K562 (cell line): Measurements from ENCODE around the gene GPT2.

ENCODE experiments used
- CTCF ChIP-seq, 3 experiments: IDR thresholded peaks in 2 of 3; conservative IDR thresholded peaks in 1 of 3; 2 replicates each; pipeline ENCODE4 v1.5.1; 2011 to 2012; ENCODE audit warnings: low read length in 3 of 3, mild to moderate bottlenecking in 3 of 3, control low read depth in 2 of 3, improper control_type of control experiment in 1 of 3, inconsistent platforms in 1 of 3, low read depth in 1 of 3, mixed read lengths in 1 of 3, moderate library complexity in 1 of 3; ENCODE audit not compliant: insufficient read depth in 2 of 3
- E2F4 ChIP-seq: sonication (generic); formaldehyde crosslinking; IDR thresholded peaks from 2 replicates; pipeline ENCODE4 v1.8.0; 2022; ENCODE audit warnings: mild to moderate bottlenecking, low read depth, missing genetic modification reagents
- E2F5 ChIP-seq: sonication (generic); formaldehyde crosslinking; IDR thresholded peaks from 2 replicates; pipeline ENCODE4 v1.8.0; 2022; ENCODE audit warnings: mild to moderate bottlenecking, missing genetic modification reagents
- HNRNPH1 ChIP-seq: fragments of 200-400 bp; formaldehyde crosslinking; optimal IDR thresholded peaks from 2 replicates; pipeline ENCODE3; 2017; ENCODE audit warnings: low read depth, mild to moderate bottlenecking, low read length, moderate library complexity
- NFIX ChIP-seq: fragments of 250-450 bp; sonication (Bioruptor Pico); IDR thresholded peaks from 2 replicates; pipeline ENCODE4 v1.4.0; 2020; ENCODE audit warnings: low read depth, mild to moderate bottlenecking, moderate library complexity
- NR2C2 ChIP-seq, 2 experiments: fragments of 200-800 bp in 1 of 2; sonication (Bioruptor generic) in 1 of 2; sonication (generic) in 1 of 2; formaldehyde crosslinking in 1 of 2; IDR thresholded peaks; 2 replicates each; pipeline versions ENCODE4 v1.6.1 to v1.8.0; 2016 to 2022; ENCODE audit warnings: mild to moderate bottlenecking in 1 of 2, missing compliant biosample characterization in 1 of 2, missing genetic modification characterization in 1 of 2, missing genetic modification reagents in 1 of 2
- NUFIP1 ChIP-seq: fragments of 450-650 bp; IDR thresholded peaks from 2 replicates; pipeline ENCODE4 v1.6.1; 2018; ENCODE audit not compliant: partially characterized antibody

GRCh38 chr16:46926470-46927225 lies 42.5 kb downstream of the GPT2 start:
- TF ChIP-seq NR2C2 (CRISPR knock-in tag; IDR thresholded peaks at IDR 0.05) (no peak), NR2C2 (tag; IDR thresholded peaks at IDR 0.05) (no peak), CTCF (IDR thresholded peaks at IDR 0.05 in 2 of 3, conservative IDR thresholded peaks at IDR 0.05 in 1 of 3; ENCODE audit: insufficient read depth in 2 of 3, low read depth in 1 of 3, low read length in 3 of 3) (no peak), E2F4 (no peak), E2F5 (CRISPR knock-in tag) (no peak), NFIX (no peak), NUFIP1 (no peak), HNRNPH1 (no peak)
